Thyroid gland (tissue), 4 donors: ENCODE results near the gene MYH7B.

Experiments
- POLR2A ChIP-seq, 2 donors: fragments of 450-650 bp; IDR thresholded peaks; one replicate each; pipeline ENCODE4 v1.6.1; 2017; ENCODE audit warnings: antibody characterized with exemption in 2 of 2, mild to moderate bottlenecking in 2 of 2, moderate library complexity in 1 of 2
- TF ChIP-seq, protein P1 (sequence below), 6 experiments: fragments of 200-600 bp in 3 of 6; fragments of 450-650 bp in 3 of 6; sonication (generic) in 3 of 6; IDR thresholded peaks; one replicate each; pipeline ENCODE4 v1.5.1; 2016 to 2019; ENCODE audit warnings: antibody characterized with exemption in 6 of 6, mild to moderate bottlenecking in 2 of 6, inconsistent platforms in 1 of 6, moderate library complexity in 1 of 6

DNA sequence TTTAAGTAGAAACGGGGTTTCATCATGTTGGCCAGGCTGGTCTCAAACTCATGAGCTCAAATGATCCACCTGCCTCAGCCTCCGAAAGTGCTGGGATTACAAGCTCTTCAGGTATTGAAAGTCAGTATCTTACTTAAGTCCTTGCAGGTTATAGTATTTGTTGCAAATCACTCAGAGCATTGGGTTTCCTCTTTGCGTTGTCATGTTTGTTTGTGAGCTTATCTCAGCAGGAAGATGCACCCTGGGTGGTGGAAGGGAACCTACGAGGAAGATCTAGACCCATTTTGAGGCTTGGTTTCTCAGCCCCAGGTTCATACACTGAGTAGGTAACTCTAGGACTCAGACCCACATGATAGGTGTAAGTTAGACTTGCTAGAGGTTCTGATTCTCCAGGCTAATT, 18.6 kb downstream of the MYH7B start:
- TF ChIP-seq, protein P1, sequence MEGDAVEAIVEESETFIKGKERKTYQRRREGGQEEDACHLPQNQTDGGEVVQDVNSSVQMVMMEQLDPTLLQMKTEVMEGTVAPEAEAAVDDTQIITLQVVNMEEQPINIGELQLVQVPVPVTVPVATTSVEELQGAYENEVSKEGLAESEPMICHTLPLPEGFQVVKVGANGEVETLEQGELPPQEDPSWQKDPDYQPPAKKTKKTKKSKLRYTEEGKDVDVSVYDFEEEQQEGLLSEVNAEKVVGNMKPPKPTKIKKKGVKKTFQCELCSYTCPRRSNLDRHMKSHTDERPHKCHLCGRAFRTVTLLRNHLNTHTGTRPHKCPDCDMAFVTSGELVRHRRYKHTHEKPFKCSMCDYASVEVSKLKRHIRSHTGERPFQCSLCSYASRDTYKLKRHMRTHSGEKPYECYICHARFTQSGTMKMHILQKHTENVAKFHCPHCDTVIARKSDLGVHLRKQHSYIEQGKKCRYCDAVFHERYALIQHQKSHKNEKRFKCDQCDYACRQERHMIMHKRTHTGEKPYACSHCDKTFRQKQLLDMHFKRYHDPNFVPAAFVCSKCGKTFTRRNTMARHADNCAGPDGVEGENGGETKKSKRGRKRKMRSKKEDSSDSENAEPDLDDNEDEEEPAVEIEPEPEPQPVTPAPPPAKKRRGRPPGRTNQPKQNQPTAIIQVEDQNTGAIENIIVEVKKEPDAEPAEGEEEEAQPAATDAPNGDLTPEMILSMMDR (IDR thresholded peaks at IDR 0.05), result no peak
- TF ChIP-seq POLR2A (IDR thresholded peaks at IDR 0.05), result no peak
